ENCODE results near the gene EIF4A3.

EIF4A3 gene

DNA sequence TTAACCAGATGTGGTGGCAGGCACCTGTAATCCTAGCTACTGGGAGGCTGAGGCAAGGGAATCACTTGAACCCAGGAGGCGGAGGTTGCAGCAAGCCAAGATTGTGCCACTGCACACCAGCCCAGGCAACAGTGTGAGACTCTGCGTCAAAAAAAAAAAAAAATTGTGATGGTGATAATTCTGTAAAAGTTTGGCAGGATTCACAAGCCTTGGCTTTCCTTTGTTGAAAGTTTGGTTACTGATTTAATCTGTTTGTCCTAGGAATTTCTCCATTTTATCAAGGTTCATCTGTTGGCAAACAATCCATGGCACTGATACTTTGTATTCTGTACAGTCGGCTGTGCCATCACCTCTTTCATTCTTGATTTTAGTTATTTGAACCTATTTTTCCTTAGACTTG, 15.9 kb downstream of the EIF4A3 start:
- no peak for DNase-seq

DNA sequence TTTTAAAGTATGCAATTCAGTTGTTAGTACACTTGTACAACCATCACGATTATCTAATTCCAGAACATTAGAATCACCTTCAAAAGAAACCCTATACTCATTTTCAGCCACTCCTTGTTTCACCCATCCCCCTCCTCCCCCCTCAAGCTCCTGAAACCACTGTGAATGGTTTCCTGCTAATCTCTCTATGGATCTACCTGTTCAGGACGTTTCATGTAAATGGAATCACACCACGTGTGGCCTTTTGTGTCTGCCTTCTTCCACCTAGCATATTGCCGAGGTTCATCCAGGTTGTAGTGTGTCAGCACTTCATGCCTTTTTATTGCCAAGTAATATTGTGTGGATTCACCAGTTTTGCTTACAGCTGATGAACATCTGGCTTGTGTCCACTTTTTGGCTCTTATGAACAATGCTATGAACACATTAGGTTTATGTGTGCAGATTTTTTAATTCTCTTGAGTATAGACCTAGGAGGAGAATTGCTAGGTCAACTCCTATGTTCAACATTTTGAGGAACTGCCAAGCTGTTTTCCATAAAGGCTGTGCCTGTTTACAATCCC, 17.8 kb downstream of the EIF4A3 start:
- no peak for DNase-seq

DNA sequence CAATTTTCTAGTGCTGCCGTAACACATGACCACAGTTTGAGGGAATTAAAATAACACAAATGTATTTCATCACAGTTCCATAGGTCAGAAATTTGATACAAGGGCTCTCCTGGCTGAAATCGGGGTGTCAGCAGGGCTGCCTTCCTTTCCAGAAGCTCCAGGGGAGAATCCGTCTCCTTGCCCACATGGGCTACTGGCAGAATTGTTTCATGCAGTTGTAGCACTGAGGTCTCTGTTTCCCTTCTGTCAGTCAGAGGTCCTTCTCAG, 20.5 kb downstream of the EIF4A3 start:
- no peak for DNase-seq

DNA sequence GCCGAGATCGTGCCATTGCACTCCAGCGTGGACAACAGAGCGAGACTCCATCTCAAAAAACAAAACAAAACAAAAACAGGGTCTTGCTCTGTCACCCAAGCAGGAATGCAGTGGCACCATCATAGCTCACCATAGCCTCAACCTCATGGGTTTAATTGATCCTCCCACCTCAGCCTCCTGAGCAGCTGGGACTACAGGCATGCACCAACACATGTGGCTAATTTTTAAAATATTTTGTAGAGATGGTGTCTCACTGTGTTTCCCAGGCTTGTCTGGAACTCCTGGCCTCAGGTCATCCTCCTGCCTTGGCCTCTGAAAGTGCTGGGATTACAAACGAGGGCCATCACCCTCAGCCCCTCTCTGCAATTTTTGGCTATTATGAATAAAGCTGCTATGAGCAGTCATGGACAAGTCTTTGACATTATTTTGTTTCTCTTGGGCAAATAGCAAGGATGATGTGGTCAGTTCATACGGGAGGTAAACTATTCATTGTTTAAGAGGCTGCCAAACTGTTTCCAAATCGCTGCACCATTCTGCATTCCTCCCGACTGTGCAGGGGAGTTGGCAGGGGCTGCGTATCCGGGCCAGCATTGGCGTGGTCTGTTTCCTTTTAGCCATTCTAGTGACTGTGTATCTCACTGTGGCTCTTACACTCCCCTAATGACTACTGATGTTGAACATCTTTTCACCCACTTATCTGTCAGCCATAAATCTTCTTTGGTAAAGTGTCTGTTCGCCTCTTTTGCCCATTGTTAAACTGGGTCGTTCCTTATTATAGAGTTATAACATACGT, 21.1 kb downstream of the EIF4A3 start:
- no peak for DNase-seq

DNA sequence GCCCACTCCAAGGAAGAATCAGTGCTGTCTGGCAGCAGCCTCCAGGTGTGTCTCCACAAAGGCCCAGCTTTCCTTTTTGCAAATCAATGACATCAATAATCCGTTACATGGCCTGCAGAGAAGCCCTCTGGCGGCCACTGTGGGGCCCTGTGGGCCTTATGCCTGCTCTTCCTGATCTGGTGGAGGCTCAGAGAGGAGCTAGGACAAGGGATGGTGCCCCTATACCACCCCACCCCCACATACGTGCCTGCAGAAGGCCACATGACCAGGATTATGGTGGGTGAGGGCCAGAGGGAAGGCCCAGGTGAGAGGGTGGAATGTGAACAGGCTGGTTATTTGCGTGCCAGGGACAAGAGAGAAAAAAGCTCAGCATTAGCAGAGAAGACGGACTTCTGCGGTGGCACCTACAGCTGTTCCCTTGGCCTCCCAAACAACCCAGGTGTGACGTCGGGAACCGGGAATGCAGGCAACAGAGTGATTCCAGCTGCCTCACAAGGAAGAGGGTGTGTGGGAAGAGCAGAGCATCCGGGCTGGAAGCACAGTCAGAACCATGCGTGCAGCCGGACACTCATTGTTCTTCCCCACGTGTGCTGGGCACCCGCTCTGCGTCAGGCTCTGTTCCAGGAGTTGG, 22.5 kb downstream of the EIF4A3 start:
- DNase-seq = no peak

DNA sequence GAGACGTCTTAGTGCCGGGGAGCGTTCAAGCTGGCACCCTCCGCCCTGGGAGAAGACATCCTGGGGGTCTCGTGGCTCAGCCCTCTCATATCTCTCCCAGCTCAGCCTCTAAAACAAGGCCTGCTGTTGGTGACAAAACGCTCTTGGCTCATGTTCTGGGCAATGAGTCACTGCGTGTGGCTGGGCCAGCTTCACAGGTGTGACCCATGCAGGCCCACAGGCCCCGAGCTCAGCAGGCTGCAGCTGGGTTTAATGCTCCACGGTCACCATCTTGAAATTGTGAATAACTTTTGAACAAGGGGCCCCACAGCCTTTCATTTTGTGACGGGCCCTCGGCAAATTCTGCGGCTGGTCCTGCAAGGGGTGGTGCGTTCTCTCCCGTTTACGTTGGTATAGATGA, 23.1 kb downstream of the EIF4A3 start:
- DNase-seq = no peak

DNA sequence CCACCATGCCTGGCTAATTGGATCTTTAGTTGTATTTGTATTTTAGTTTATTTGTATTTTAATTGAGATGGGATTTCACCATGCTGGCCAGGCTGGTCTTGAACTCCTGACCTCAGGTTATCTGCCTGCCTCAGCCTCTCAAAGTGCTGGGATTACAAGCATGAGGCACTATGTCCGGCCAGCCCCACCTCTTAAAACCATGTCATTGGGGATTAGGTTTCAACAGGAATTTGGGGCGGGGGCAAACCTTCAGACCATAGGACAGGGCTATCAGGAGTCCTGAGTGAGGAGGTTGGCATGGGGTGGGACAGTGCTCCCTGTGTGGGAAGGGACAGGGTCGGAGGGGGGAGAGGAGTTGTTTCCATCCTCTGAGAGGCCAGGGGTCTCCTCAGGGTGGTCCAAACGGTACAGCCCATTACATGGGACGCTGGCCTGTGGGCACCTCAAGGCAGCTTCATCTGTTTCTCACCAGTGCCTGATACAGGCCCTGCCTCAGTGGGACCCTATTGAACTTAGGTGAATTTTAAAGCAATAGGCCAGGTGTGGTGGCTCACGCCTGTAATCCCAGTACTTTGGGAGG, 23.9 kb downstream of the EIF4A3 start:
- DNase-seq = no peak

DNA sequence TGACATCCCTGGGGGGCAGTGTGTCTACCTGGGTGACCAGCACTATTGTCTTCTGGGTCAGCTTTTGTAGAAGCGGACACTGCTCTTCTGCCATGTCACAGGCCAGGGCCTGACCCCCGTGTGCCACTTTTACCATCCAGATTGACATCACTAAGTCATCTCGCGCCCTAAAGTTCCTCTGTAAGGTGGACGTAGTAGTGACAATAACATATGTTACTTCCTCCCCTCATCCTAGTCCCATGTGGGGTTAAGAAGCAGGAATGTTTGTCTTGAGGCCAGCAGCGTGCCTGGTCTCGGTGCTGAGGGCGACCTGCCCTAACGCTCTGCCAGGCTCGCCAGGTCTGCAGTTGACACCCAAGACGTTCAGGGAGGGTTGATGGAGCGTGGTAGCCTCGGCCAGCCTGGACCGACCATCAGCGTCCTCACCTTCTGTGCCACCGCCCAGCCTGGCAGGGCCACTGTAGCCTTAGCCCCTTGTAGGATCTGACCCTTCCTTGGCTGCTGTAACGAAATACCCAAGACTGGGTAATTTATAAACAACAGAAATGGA, 24.8 kb downstream of the EIF4A3 start:
- no peak for DNase-seq

DNA sequence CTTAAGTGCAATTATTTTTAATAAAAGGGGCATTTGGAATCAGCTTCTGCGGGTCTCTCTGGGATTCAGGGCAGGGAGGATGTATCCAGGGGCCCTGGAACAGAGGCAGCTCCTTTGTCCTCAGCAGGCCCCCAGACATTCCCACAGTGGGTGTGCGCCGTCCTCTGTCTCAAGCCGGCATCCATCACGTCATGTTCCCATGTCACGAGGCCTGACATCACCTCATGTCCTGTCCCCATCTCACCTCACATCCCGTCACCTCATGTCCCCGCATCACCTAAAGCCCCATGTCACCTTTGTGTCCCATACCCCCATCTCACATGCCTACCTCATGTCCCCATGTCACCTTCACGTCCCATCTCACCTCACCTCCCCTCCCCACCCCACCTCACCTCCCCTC, 27.1 kb downstream of the EIF4A3 start:
- DNase-seq = no peak

DNA sequence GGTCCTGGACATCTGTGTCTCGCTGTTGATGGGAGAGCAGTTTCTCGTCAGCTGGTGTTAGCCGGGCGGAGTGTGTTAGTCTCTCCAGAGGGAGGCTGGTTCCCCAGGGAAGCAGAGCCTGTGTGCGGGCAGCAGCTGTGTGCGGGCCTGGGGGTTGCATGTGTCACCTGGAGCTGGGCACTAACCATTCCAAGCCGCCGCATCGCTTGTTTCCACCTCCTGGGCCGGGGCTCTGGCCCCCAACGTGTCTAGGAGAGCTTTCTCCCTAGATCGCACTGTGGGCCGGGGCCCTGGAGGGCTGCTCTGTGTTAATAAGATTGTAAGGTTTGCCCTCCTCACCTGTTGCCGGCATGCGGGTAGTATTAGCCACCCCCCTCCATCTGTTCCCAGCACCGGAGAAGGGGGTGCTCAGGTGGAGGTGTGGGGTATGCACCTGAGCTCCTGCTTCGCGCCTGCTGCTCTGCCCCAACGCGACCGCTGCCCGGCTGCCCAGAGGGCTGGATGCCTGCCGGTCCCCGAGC, 27.6 kb downstream of the EIF4A3 start:
- DNase-seq = no peak

DNA sequence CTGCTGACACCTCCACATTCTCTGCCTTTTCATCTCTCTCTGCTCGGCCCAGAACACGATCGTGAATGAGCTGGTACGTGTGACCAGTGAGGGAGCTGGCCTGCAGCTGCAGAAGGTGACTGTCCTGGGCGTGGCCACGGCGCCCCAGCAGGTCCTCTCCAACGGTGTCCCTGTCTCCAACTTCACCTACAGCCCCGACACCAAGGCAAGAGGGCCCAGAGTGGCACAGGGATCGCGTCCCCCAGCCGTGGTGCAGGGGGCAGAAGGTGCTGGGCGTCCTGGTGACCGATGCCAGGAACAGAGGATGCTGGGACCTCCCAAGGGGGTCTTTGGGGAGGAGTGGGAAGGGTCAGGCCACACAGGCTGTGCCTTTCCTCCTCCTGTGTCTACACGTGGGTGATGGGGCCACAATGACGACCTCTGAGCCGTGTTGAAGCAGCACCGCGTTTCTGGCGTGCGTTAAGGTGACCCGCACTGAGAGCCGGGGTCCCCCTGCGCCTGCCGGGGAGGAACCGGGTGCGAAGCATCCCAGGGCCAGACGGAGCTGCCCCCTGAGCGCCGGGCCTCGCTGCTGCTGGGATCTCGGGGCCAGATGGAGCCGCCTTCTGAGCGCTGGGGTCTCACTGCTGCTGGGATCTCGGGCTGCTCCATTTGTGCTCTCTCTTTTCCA, 28.2 kb downstream of the EIF4A3 start:
- no peak for DNase-seq

DNA sequence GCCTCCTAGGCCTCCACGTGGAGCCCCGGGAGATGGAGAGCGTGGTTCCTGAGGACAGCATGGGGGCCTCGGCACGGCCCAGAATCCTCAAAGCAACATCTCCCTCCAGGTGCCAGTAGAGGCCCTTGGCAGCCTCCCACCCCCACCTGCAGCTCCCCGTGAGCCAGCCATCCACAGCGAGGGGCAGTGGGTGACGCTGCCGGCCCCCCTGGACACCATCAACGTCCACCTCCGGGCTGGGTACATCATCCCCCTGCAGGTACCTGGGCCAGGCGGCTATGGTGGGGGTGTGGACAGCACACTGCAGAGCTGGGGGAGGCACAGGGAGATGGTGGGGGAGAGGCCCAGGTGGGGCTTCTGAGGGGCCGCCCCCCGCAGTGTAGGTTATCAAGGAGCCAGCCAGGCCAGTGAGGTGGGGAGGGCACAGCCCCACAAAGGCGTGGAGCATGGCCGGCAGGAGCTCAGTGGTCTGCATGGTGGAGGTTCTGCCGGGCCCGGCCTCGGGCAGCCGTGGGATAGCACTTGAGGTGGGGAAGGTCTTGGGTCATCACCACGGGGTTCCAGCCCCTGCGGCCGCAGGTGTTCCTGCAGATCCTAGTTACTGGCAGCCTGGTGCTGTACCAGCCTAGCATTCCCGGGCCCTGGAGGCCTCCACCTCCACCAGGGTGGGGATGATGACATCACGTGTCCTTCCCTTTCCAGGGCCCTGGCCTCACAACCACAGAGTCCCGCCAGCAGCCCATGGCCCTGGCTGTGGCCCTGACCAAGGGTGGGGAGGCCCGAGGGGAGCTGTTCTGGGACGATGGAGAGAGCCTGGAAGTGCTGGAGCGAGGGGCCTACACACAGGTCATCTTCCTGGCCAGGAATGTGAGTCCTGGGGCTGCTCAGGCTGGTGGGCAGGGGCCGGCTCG, 29.2 kb downstream of the EIF4A3 start:
- DNase-seq = no peak

DNA sequence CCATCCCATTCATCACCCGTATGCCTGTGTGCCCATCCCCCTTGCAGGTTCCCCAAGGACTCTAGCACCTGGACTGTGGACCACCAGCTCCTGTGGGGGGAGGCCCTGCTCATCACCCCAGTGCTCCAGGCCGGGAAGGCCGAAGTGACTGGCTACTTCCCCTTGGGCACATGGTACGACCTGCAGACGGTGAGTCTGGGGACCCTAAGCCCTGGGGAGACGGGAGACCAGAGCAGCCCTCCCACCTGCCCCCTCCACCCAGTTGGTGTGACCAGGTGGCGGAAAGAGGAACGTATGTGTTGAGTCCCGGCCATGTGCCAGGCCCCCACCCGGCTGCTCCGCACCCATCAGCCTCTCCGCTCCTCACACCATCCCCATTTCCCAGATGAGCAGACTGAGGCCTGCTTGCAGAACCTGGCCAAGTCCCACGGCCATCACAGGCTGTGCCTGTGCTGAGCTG, 30.0 kb downstream of the EIF4A3 start:
- DNase-seq = no peak

DNA sequence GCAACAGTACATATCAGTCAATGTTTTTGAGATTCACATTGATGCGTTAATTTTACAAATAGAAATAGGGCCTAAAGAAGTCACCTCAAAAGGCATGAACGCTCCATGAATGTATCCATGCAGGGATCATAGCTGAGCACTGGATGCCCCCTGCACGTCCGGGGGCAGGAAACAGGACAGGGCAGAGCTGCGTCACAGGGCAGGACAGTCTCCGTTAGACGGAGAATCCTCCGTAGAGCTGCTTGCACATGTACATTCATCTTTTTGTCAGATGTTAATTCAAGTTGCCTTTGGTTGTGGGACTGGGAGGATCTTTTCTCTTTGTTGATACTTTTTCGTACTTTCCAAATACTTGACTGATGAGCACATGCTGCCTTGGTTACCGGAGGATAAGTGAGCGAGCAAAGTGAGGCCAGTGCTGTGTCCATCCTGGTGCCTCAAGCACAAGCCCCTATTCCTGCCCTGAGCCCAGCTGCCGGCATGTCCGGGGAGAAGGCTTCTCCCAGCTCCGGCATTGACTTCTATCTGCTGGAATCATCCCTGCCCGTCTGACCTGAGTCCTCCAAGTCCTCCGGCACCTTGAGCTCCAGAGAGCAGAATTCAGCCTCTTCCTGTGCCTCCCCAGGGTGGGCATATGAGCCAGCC, 30.5 kb downstream of the EIF4A3 start:
- no peak for DNase-seq

DNA sequence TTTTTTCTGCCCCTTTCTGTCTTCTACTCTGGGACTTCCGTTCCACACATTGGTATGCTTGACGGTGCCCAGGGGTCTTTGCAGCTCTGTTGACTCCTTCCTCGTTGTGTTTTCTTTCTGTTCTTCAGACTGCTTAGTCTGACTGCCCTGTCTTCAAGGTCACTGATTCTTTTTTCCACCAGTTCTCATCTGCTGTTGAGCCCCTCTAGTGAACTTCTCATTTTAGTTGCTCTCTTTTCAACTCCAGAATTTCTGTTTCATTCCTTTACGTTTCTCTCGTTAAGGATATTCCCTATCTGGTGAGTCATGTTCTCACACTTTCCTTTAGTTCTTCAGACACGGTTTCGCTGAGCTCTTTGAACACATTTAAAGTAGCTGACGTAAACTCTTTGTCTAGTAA, 31.8 kb downstream of the EIF4A3 start:
- DNase-seq = no peak

DNA sequence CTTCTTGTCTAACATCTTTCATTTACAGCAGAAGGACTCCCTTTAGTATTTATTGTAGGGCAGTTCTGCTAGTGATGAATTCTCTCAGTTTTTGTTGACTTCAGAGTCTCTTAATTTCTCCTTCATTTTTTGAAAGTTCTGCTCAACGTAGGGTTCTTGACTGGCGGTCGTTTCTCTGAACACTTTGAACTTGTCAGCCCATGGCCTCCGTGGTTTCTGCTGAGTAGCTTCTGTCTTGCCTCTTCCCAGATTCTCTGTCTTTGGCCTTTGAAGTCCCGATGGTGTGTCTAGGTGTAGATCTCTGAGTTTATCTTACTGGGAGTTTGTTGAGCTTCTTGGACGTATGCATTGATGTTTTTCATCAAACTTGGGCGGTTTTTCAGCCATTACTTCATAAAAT, 32.2 kb downstream of the EIF4A3 start:
- DNase-seq = no peak

DNA sequence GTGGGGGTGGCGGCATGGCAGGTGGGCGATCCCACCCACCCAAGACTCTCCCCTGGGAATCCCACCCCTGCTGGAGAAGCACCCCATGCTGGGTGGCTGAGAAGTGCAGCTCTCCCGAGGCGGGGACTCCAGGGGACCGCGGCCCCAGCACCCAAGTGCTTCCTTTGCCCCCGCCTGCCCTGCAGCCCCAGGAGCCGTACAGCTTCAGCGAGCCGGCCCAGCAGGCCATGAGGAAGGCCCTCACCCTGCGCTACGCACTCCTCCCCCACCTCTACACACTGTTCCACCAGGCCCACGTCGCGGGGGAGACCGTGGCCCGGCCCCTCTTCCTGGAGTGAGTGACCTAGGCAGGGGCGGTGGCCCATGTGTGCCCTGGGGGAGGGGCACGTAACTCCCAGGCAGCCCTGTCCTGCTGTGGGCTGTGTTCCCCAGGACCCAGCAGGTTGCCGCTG, 33.9 kb downstream of the EIF4A3 start:
- DNase-seq = no peak

DNA sequence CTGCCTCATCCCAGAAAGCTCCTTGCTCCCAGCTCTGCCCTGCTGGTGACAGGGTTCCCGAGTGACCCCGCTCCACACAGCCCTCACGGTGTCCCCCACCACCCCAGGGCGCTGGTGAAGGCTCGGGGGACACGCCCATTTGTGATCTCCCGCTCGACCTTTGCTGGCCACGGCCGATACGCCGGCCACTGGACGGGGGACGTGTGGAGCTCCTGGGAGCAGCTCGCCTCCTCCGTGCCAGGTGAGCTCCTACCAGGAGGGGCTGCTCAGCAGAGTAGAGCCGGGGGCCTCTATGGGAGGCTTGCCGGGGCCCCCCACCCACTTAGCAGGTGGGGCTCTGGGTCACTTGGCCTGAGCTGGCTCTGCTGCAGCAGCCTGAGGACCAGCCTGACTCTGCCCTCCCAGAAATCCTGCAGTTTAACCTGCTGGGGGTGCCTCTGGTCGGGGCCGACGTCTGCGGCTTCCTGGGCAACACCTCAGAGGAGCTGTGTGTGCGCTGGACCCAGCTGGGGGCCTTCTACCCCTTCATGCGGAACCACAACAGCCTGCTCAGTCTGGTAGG, 34.4 kb downstream of the EIF4A3 start:
- DNase-seq = no peak

DNA sequence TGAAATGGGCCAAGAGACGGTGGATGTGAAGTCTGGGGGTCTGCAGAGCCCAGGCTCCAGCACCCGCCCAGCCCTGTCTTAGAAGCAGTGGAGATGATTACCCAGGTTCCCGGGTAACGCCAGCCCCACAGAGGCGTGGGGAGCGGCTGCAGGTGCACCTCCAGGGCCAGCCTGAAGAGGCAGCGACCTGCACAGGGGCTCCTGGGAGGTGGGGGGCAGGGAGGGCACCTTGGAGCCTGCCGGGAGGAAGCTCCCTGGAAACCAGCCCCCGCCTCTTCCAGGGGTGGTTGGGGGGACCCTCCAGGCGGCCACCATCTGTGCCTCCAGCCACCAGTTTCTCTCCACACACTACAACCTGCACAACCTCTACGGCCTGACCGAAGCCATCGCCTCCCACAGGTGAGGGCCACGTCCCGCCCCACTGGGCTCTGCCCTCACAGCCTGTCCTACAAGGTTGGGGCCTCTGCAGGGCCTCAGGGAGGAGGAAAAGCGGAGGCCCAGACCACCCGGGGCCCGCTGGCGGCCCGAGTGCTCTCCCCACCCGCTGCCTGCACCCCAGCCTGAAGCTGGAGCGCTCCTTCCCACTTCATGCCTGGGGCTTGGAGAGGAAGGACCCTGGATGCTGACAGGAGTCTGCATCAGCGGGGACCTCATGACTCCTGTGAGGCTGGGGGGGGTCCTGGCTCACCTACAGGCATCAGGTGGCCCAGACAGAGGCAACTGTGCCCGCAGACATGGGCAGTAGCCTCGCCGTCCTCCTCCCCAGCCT, 35.0 kb downstream of the EIF4A3 start:
- DNase-seq = no peak
